HG03378 (cell line): Measurements from ENCODE around the gene EHMT1.
"Not testable (repeated sequence)": the region's sequence is repeated elsewhere in the genome, so short reads cannot be mapped to it uniquely, and the experiment has no call there.

Experiments
- ATAC-seq: cut with Tn5 transposase; IDR thresholded peaks from one replicate; pipeline ENCODE4 v1.9.1; 2021; ENCODE audit warnings: mild to moderate bottlenecking, moderate library complexity; ENCODE audit not compliant: unreplicated experiment

The EHMT1 gene

DNA sequence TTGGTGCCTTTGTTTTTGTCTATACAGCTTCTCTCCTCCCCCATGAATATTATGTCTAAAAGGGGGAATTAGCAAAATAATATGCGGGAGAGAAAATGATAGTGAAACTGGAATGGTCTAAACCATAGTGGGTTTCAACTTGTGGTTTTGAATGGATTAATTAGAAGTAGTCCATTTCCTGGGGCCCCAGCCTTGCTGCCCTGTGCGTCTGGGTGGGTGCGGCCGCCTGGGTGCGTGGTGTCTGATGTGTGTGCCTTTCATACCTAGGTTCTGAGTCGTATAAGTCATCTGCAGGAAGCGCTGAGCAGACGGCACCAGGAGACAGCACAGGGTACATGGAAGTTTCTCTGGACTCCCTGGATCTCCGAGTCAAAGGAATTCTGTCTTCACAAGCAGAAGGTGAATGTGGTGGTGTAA, 138.8 kb downstream of the EHMT1 start:
- peak; percentile 31 for ATAC-seq

DNA sequence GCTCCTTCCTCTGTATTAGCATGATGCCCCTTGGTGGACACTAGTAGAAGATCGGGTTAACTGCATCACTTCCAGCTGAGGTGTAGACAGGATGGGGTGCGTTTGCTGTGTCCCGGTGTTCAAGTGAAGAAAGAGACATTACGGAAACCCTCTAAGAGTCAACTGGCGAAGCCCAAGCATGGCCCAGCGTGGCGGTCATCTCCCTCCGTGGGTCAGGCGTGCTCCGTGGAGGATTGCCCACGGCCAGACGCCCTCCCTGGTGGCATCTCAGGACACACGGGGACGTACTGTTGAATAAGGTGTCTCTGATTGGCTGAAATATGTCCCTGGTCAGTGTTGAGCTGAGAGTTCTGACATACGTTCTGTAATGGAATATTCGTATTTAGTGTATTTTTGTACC, 139.3 kb downstream of the EHMT1 start:
- no peak for ATAC-seq

DNA sequence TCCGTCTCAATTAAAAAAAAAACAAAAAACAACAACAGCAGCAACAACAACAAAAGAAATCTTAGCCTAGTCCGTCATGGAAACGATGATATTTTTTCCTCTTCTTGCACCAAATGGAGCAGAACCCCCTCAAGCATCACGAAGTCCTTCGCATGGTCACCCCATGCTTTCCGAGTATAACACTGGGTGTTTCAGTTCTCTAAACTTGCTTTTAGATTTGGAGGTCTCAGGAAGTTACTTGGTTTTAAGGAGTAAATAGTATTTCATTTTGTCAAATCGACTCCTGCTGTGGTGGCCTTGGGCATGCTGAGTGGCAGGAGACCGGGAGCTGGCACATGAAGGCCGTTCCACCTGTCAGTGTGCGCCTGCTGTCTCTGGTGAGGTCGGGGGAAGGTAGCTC, 140.3 kb downstream of the EHMT1 start:
- no peak for ATAC-seq

DNA sequence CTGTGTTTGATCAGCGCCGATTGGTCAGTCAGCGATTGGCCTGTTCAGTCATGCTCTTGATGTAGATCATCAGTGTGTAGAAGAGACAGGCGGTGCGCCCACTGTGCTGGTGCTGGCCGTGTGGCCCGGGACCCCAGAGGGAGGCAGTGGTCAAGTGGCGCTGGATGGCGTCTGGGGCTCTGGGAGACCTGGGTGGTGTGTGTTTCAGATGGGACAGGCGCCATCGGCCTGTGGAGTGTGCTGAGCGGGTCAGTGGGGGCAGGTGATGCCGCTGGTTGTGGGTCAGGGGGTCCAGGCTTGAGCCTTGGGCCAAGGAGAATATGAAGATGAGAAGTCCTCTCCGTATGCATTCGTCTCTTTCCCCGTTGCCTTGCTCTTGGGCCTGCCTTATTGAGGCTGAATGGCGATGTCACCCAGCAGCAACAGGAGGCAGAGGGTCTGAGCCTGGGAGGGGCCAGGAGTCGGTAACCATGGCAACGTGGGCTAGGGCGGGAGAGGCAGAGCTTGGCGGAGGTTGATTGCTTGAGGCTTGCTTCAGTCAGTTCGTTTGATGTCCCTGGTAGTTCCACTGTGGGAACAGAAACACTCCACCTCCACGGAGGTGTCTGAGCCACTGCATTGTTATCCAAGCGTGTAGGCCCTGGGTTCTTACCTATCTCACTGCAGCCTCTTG, 141.0 kb downstream of the EHMT1 start:
- ATAC-seq: no peak

DNA sequence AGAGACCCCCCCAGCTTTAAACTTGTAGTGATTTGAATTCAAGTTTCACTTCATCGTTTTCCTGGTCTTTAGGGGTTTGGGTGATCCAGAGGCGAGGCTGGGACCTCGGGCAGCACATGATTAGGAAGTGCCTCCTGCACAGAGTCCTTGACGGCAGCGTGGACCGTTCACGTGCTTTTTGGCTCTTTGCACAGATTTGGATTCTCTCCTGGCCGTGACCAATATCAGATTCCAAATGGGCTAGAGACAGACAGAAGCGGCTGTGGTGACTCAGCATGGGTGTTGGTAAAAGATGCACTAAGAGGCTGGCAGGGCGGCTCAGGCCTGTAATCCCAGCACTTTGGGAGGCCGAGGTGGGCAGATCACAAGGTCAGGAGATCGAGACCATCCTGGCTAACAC, 141.6 kb downstream of the EHMT1 start:
- no peak for ATAC-seq

DNA sequence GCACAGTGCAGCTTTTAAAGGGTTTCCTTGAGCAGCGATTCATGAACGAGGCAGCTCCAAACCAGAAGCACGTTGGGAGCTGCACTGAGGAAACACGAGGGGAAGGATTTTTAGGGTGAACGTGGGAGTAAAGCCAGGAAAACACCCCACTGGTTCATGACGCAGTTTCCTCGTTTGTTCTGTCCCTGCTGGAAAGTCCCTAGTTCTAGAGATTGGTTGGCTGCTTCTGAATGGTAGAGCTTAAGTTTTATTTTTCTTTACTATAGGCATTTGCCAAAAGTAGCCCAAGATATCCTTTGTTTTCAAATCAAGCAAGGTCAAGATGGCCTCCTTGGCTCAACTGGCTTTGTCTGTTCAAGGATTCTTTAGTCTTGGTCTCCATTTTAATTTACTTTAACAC, 142.2 kb downstream of the EHMT1 start:
- no peak for ATAC-seq

DNA sequence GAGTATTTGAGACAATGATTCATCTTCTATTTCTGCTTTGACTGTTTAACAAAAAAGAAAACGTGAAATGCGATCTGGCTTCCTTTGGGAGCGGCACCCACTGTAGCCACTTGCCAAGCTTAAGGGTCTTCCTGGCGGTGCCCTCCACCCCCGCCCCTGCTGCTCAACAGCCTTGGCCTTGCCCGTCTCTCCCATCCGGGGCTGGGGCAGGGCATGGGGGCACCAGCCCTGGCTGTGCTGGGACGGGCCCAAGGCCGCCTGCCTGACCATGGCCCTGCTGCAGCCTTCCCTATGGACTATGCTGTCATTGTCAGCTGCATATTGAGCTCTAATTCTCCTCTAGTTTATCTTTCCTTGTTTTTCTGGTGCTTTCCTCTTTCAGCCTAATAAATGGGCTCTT, 143.0 kb downstream of the EHMT1 start:
- ATAC-seq: no peak

DNA sequence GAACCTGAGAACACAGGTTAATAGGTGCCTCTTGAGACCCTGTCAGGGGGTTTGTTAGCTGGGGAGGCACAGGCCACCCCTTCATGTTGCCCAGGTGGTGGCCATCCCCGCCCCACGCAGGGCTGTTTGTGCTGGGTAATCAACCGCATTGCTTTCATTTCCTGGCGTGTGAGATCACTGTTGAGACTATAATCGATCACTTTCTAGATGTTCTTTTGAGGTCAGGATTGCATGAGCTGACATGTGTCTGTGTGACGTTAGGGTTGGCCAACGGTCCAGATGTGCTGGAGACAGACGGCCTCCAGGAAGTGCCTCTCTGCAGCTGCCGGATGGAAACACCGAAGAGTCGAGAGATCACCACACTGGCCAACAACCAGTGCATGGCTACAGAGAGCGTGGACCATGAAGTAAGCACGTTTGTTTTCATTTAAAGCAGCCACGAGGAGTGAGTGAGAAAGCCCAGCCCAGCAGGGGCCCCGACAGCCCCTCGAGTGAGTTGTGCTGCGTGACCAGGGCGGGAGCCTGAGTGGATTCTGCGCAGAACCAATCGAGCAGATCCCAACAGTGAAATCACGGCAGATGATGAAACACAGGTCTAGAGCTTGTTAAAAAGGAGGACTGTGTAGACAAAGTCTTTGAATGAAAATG, 143.7 kb downstream of the EHMT1 start:
- peak; percentile 58 for ATAC-seq

DNA sequence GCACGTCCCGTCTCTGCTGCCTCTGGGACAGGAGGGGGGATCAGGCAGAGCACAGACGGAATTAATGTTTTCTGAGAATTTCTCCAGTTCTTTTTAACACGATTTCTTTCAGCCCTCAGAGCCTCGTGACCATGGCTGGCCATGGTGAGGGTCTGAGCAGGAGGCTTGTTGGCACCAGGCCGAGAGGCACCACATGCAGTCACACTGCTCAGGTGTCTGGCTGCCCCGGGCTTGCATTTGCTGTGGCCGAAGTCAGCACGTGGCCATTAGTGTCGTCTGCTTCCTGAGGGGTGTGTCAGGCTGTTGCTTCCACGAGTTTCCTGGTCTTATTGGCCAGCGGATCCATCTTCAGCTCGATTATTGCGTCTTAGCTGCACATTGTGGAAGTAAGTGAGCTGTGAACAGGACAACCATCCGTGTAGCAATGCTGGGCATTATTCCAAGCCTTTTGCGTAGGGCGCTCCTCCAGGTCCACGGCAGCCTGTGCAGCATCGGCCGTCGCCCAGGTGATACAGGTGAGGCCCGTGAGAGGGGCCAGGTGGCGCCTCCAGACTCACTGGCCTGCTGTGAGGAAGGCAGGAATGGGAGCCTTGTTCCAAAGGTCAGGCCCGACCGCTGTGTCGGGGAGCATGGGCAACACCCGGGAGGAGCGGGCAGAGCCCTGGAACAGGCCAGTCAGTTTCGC, 144.6 kb downstream of the EHMT1 start:
- ATAC-seq: no peak

DNA sequence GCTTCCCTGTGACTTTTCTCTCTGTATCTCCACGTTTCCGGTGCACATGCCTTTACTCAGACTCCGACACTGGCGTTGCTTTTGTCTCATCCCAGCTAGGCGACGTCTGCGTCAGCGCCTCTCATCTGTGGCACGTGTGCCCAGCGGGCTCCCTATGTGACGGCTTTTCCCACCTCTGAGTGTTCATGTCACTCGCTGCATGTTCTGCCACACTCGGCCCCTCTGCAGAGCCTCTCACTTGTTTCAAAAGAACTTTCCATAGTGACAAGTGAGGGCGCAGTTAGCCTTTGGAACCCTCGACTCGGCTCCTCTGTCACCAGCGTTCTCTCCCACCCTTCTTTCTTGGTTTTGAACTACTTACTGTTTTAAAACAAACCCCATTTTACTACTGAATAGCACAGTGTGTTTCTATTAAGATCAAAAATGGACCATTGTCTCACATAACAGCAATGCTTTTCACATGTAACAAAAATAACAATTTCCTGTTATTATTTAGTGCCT, 145.4 kb downstream of the EHMT1 start:
- no peak for ATAC-seq

DNA sequence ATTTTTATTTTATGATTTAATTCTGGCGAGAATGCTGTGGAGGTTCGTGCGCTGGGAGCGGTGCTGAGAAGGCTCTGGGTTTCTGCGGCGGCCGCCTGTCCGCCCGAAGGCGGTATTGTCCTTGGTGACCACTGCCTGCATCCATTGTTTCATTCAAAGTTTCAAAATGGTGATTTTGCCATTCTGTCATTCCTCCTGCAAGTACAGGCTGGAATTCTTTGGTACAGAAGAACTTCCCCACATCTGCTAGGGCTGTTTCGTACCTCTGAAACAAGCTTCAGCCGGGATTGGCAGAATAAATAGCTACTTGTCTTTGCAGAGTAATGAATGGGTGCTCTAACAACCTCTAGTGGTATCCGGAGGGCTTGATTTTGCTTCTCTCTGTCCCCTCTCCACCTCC, 146.2 kb downstream of the EHMT1 start:
- ATAC-seq: no peak

DNA sequence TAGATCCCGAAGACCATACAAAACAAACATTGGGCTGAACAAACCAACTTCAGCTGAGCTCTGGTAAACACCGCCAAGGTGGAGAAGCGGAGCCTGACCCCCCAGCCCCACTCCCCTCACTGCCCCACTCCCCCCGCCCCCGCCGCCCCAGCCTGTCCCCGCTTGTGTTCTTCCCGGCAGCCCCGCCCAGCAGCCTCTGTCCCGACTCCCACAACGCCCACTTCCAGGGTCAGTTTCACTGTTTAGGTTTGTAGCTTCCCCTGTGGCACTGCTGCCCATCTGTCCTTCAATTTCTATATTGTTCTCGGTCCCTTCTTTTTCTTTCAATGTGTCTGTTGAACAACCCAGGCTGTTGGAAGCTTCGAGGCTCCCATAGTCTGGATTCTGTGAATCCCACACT, 146.7 kb downstream of the EHMT1 start:
- no peak for ATAC-seq

DNA sequence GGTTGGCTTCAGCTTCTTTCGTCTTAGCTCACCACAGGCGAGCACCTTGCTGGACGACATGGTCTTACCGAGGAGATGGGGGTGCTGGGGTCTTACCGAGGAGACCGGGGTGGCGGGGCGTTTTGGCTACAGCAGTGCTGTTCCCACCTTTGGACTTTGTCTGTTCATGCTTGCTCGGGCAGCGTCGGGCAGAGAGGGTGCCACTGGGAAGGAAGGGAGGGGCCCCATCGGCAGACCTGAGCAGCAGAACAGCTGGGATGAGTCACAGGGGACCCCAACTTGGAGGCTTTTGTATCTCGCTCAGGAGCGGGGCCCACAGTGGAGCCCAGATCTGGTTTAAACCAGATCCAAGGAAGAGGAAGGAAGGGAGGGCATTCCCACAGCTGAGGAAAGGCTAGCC, 152.8 kb downstream of the EHMT1 start:
- ATAC-seq: no peak

DNA sequence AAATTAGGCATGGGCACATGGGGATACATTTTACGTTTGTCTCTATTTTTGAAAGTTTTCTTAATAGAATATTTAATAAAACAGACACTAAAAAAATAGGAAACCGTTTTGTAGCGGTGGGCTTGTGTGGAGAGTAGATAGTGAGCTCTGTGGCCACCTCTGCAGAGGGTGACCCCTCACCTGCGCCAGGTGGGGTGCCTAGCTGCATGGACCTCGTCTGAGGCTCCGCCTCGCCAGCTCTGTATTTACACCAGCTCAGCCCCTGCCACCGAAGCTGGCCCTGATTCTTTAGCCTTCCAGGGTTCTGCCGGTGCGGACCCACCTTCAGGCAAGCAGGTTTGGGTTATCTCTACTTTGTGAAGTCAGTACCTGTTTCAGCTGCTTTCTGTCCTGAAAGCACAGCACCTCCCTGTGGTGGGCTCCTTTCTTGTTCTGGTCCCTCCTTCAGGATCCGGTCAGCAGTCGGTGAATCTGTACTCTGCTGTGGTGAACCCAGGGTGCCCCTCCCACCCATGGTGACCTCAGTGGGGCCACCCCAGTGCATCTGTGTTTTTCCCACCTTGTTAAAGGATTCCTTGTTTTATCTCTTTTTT, 153.6 kb downstream of the EHMT1 start:
- no peak for ATAC-seq

DNA sequence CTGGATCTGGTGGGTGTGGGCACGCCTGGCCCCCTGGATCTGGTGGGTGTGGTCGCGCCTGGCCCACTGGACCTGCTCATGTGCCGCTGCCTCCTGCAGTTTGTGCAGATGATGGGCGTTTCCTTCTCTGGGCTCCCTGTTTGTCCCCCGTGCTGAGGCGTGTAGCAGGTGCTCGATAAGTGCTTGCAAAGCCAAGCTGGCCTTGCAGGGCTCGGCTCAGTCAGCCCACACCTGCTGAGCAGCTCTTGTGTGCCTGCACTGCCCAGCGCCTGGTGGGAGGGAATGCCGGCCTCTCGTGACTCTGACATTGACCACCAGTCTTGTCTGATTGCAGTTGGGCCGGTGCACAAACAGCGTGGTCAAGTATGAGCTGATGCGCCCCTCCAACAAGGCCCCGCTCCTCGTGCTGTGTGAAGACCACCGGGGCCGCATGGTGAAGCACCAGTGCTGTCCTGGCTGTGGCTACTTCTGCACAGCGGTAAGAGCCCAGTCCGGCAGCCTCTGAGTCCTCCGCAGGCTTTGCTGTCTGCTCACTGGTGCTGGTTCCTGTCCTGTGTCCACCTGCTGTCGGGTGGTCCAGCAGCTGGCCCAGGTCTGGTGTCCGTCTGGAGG, 156.1 kb downstream of the EHMT1 start:
- no peak for ATAC-seq

DNA sequence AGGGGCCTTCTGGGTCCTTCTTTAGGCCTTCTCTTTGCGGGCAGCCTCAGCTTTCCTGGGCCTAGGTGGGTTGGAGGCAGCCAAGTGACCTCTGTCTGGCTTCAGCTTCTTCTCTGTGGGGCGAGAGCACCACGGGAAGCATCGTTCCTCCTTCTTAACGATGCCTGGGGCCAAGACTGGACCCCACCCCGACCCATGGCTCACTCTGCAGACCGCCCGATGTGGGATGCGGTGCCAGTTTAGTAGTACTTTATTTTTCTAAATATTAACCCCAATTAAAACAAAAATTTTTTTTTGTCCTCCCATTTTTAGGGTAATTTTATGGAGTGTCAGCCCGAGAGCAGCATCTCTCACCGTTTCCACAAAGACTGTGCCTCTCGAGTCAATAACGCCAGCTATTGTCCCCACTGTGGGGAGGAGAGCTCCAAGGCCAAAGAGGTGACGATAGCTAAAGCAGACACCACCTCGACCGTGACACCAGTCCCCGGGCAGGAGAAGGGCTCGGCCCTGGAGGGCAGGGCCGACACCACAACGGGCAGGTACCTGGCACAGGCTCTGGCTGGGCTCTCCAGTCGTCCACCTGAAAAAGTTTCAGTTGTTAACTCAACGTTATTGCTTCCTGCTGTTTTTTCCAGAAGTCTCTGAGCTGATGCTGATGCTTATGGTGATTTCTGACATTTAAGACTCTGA, 157.6 kb downstream of the EHMT1 start:
- no peak for ATAC-seq

DNA sequence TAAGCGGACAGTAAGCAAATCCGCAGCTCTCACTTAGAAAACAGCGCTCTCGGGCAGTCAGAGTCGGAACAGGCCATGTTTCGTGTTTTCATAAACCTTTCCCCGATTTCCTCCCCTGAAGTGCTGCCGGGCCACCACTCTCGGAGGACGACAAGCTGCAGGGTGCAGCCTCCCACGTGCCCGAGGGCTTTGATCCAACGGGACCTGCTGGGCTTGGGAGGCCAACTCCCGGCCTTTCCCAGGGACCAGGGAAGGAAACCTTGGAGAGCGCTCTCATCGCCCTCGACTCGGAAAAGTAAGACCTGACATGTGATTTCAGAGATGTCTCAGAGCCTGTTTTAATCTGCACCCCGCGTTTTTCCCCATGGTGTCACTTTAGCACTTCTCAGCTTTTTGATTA, 159.0 kb downstream of the EHMT1 start:
- ATAC-seq: no peak

DNA sequence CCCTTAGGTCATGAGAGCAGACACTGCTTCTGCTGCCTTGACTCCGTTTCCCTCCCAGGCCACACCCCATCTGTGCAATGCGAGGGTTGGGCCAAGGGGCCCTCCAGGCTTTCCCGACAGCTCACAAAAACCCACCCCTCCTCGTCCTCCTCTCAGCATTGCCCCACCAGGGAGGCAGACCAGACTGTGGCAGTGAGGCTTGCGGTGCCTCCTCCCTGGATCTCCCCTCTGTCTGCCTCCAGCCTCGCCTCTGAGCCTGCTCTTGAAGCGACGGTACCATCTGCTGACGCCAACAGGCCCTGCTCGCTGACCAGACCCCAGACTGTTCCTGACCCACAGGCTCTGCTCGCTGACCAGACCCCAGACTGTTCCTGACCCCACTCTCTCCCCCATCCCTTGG, 159.5 kb downstream of the EHMT1 start:
- ATAC-seq: no peak

DNA sequence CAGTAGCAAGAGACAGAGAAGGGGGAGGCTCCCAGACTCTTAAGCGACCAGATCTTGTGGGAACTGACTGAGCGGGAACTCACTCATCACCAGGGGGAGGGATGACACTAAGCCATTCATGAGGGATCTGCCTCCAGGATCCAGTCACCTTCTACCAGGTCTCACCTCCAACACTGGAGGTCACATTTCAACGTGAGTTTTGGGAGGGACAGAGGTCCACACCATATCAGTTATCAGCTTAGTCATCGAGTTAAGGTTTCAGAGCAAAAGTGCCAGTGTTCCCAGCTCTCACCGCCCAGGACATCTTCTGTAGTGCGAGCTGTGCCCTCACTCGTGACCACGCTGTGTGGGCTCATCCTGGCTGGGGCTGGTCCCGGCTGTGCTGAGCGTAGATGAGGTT, 160.1 kb downstream of the EHMT1 start:
- no peak for ATAC-seq

DNA sequence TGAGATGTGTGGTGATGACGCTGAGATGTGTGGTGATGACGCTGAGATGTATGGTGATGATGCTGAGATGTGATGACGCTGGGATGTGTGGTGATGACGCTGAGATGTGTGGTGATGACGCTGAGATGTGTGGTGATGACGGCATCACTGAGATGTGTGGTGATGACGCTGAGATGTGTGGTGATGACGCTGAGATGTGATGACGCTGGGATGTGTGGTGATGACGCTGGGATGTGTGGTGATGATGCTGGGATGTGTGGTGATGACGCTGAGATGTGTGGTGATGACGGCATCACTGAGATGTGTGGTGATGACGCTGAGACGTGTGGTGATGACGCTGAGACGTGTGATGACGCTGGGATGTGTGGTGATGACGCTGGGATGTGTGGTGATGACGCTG, 161.2 kb downstream of the EHMT1 start:
- ATAC-seq: not testable (repeated sequence)
